DMS79 (cell line): Measurements from ENCODE around the gene UCK1.
A peak's percentile ranks its signal among the peaks of the same experiment; 100 is the strongest.
"Not testable (repeated sequence)": the region's sequence is repeated elsewhere in the genome, so short reads cannot be mapped to it uniquely, and the experiment has no call there.

Experiments used
- DNase-seq: peaks from one replicate; lab custom pipeline; 2025; lab: John Stamatoyannopoulos, UW

UCK1 gene

GRCh38 chr9:131554087-131554842, 23.2 kb upstream of the UCK1 start:
- no peak for DNase-seq

- DNase-seq = no peak
These were observed 21.0 kb upstream of the UCK1 start for GRCh38 chr9:131552030-131552429.

GRCh38 chr9:131550465-131550864, 19.4 kb upstream of the UCK1 start:
- not testable (repeated sequence) for DNase-seq

- not testable (repeated sequence) for DNase-seq
These were observed 18.1 kb upstream of the UCK1 start for GRCh38 chr9:131549186-131549585.

GRCh38 chr9:131546336-131547084, 15.4 kb upstream of the UCK1 start:
- peak; percentile 13 for DNase-seq

- DNase-seq = no peak
These were observed 14.8 kb upstream of the UCK1 start for GRCh38 chr9:131545786-131546335.

- DNase-seq = no peak
These were observed 14.1 kb upstream of the UCK1 start, which contains the start of gene PRRT1B for GRCh38 chr9:131545003-131545785. PRRT1B (plus strand) TSS chr9:131545523; CDS start chr9:131545616, 93 bp downstream.

- DNase-seq = no peak
These were observed 12.1 kb upstream of the UCK1 start for GRCh38 chr9:131543141-131543540.

- DNase-seq = no peak
These were observed 8.3 kb upstream of the UCK1 start for GRCh38 chr9:131539223-131539923.

GRCh38 chr9:131537946-131538345, 6.9 kb upstream of the UCK1 start:
- DNase-seq = no peak

GRCh38 chr9:131534721-131535237, 3.7 kb upstream of the UCK1 start:
- DNase-seq = peak; percentile 71

GRCh38 chr9:131530546-131530919, 530 bp downstream of the UCK1 start:
- no peak for DNase-seq

- DNase-seq = no peak
These were observed 1.2 kb downstream of the UCK1 start for GRCh38 chr9:131529597-131530545.

- no peak for DNase-seq
These were observed 2.1 kb downstream of the UCK1 start for GRCh38 chr9:131528886-131529505.

GRCh38 chr9:131528186-131528585, 2.9 kb downstream of the UCK1 start:
- DNase-seq = no peak

GRCh38 chr9:131525643-131526565, 5.2 kb downstream of the UCK1 start:
- no peak for DNase-seq

- DNase-seq = no peak
These were observed 6.3 kb downstream of the UCK1 start for GRCh38 chr9:131524665-131525315.
